Muscle of leg (tissue), 16 donors: ENCODE data around the gene ASNS. TPM values are rescaled to one million over a fixed set of nuclear protein-coding genes. Genes with fewer than 3 reads are reported as not detected.
"Not testable (repeated sequence)": the region's sequence is repeated elsewhere in the genome, so short reads cannot be mapped to it uniquely, and the experiment has no call there.

ENCODE experiments used
- DNase-seq: peaks from one replicate; pipeline ENCODE4 v3.0.0; 2013
- H3K27ac ChIP-seq: one replicate; pipeline ENCODE4 v1.5.1; 2013; ENCODE audit warnings: mild to moderate bottlenecking, low read length, control low read depth
- H3K27me3 ChIP-seq: one replicate; pipeline ENCODE4 v1.6.1; 2013; ENCODE audit warnings: low read length; ENCODE audit not compliant: control insufficient read depth, insufficient read depth
- H3K36me3 ChIP-seq: one replicate; pipeline ENCODE4 v1.6.1; 2013; ENCODE audit warnings: low read length; ENCODE audit not compliant: control insufficient read depth, insufficient read depth
- H3K4me1 ChIP-seq: one replicate; pipeline ENCODE4 v1.6.1; 2013; ENCODE audit warnings: low read length; ENCODE audit not compliant: control insufficient read depth, insufficient read depth
- H3K4me3 ChIP-seq: one replicate; pipeline ENCODE4 v1.5.1; 2013; ENCODE audit warnings: low read length, control low read depth
- H3K9me3 ChIP-seq: replicated peaks from 2 replicates; pipeline ENCODE4 v1.6.1; 2013; ENCODE audit warnings: low read depth, low read length; ENCODE audit not compliant: control insufficient read depth
- WGBS: methylation state at CpG from one replicate; pipeline ENCODE4 v1.1.5; 2013; ENCODE audit warnings: missing lambda C conversion rate; ENCODE audit not compliant: insufficient coverage; 5-methylcytosine and 5-hydroxymethylcytosine counted together
- long read RNA-seq, 11 donors: transcript quantifications; one replicate each; lab custom pipeline, GENCODE V29; 2026
- polyA plus RNA-seq, 8 donors: library from polyadenylated mRNA; unstranded; fragments of 120-200 nt; gene quantifications; one replicate each; pipeline versions ENCODE4 v1.2.1 to v1.2.3, GENCODE V29; 2013; ENCODE audit warnings: inconsistent platforms in 1 of 8, low replicate concordance in 1 of 8; ENCODE audit not compliant: insufficient read length in 8 of 8, insufficient read depth in 1 of 8
- total RNA-seq: library from RNA; stranded (reverse); fragments of 120-200 nt; gene quantifications from one replicate; pipeline ENCODE4 v1.2.4, GENCODE V29; 2013

The ASNS gene, protein sequence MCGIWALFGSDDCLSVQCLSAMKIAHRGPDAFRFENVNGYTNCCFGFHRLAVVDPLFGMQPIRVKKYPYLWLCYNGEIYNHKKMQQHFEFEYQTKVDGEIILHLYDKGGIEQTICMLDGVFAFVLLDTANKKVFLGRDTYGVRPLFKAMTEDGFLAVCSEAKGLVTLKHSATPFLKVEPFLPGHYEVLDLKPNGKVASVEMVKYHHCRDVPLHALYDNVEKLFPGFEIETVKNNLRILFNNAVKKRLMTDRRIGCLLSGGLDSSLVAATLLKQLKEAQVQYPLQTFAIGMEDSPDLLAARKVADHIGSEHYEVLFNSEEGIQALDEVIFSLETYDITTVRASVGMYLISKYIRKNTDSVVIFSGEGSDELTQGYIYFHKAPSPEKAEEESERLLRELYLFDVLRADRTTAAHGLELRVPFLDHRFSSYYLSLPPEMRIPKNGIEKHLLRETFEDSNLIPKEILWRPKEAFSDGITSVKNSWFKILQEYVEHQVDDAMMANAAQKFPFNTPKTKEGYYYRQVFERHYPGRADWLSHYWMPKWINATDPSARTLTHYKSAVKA
- total RNA-seq (8.1 TPM), polyA plus RNA-seq (10 to 100 TPM in 7 of 8 donors, 1 to 10 TPM in 1; 9.6 to 16.4 (median 11.3) TPM)
- long read RNA-seq, donor 1, partial matches to known transcripts = 0 of 2 reads
- long read RNA-seq, donor 1, other reads (novel, unspliced or antisense) = 0 of 2 reads
- long read RNA-seq, donor 2 = 0 reads
- long read RNA-seq, donor 3 = 0 reads
- long read RNA-seq, donor 4, partial matches to known transcripts = 0 of 2 reads
- long read RNA-seq, donor 4, other reads (novel, unspliced or antisense) = 0 of 2 reads
- long read RNA-seq, donor 5, partial matches to known transcripts = 0 of 1 reads
- long read RNA-seq, donor 5, other reads (novel, unspliced or antisense) = 0 of 1 reads
- long read RNA-seq, donor 6, partial matches to known transcripts = 0 of 4 reads
- long read RNA-seq, donor 6, other reads (novel, unspliced or antisense) = 0 of 4 reads
- long read RNA-seq, donor 7, partial matches to known transcripts = 0 of 3 reads
- long read RNA-seq, donor 7, other reads (novel, unspliced or antisense) = 0 of 3 reads
- long read RNA-seq, donor 8, partial matches to known transcripts = 0 of 2 reads
- long read RNA-seq, donor 8, other reads (novel, unspliced or antisense) = 0 of 2 reads
- long read RNA-seq, donor 9, partial matches to known transcripts = 0 of 1 reads
- long read RNA-seq, donor 9, other reads (novel, unspliced or antisense) = 0 of 1 reads
- long read RNA-seq, donor 10 = 0 reads
- long read RNA-seq, donor 11 = 0 reads

DNA sequence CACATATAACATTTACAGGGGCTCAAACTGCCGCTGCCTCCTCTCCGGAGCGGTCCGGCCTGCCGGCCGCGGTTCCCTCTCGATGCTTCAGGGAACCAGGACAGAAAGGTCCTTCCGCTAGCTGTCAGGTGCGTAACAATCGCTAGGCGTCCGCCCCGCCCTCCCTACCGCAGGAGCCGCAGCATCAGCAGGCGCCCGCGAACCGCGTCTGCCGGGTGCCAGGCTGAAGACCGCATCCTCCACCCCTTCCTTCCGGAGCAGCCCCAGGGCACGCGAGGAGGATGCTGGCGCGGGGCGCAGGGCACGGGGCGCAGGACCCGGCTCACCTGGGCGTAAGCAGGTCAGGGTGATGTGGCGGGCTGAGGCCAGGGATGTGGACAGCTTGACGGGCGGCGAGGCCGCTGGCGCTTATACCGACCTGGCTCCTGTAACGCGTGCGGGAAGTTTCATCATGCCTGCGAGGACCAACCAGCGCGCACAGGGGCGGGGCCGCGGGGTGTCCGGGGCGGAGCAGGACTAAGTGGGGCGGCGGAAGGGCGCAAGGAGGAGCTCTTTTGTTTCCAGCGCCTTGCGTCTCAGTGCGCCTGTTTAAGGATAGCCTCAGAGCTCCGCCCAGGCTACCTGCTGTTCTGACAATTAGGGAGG is at the start of gene ASNS:
TSS of gene ASNS (minus strand) at position 384 of the 645 bp plus-strand sequence. CDS start 3,252 bp downstream, outside the sequence.
- no peaks in the 10 kb centered on the region for H3K36me3 ChIP-seq
- H3K27ac ChIP-seq = no peak within 1 kb of the TSS
- H3K4me1 ChIP-seq = peaks cover 6% of the 10 kb centered on the region
- under 1% methylated on average over 44 of the region's 58 CpGs for WGBS
- peak within 1 kb of the TSS; percentile 69 for H3K4me3 ChIP-seq
- H3K9me3 ChIP-seq = no peaks in the 10 kb centered on the region
- DNase-seq = peak; percentile 95
- peaks cover 3% of the 10 kb centered on the region for H3K27me3 ChIP-seq

DNA sequence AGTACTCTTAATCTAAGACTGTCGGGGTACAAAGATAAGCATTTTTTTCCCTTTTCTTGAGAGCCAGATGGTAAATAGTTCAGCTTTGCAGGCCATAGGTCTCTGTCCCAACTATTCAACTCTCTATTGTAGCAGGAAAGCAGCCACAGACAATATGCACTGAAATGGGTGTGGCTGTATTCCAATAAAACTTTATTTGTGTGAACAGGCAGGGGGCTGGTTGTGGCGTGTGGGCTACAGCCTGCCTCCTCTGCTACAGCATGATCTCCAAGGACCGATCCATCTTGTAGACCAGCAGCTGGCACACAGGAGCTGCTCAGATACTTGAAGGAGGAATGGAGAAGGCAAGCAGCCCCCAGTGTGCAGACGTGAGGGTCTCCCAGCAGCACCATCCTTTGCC is 49.0 kb upstream of the ASNS start:
- not testable (repeated sequence) for H3K27me3 ChIP-seq, H3K4me1 ChIP-seq, H3K4me3 ChIP-seq, DNase-seq, H3K9me3 ChIP-seq, H3K36me3 ChIP-seq, H3K27ac ChIP-seq
- no CpG with 5 or more reads among the region's 4 CpGs for WGBS

DNA sequence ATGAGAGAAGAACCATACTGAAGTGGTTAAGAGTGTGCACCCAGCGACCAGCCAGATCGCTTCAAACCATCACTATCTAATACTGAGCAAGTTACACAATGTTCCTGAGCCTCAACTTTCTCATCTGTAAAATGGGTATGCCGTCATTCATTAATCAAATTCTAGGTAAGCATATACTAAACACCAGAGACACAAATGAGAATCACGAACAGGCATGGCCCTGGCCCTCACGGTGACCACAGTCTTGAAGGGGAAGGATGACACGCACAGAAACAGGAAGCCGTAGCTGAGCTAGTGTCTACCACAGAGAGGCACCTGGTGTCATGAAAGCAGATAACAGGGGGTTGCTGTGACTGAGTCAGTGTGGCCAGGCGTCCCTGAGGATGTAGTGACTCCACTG is 43.1 kb upstream of the ASNS start:
- not testable (repeated sequence) for H3K4me3 ChIP-seq, H3K27me3 ChIP-seq, H3K36me3 ChIP-seq, H3K9me3 ChIP-seq, H3K4me1 ChIP-seq, DNase-seq, H3K27ac ChIP-seq
- WGBS = 93% methylated on average over 2 of the region's 8 CpGs

DNA sequence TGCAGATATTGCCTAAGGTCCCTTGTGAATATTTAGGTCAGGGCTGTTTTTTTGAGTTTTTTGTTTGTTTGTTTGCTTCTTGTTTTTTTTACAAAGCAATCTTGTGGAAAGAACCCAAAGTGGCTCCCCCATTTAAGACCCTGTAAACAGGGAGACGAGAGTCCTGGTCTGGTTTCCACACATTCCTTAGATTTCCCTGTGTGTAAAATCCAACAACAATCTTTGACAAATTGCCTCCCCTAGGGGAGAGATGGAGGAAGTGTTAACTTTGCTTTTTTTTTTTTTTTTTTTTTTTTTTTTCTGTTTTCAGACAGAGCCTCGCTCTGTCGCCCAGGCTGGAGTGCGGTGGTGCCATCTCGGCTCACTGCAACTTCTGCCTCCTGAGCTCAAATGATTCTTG is 40.1 kb upstream of the ASNS start:
- no CpG with 5 or more reads among the region's 5 CpGs for WGBS
- not testable (repeated sequence) for H3K27me3 ChIP-seq, DNase-seq, H3K27ac ChIP-seq, H3K9me3 ChIP-seq, H3K4me3 ChIP-seq, H3K36me3 ChIP-seq, H3K4me1 ChIP-seq

DNA sequence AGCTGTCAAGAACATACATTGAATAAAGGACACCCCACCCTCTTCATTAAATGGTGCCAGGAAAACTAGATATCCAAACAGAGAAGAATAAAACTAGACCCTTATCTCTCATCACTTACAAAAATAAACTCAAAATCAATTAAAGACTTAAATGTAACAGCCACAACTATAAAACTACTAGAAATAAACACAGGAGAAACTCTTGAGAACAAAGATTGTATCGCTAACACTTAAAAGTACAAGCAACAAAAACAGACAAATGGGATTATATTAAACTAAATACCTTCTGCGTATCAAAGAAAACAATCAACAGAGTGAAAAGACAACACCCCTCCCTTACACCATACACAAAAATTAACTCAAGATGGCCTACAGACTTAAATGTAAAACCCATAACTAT is 24.7 kb upstream of the ASNS start:
- DNase-seq, H3K4me1 ChIP-seq, H3K9me3 ChIP-seq, H3K4me3 ChIP-seq, H3K27me3 ChIP-seq, H3K36me3 ChIP-seq, H3K27ac ChIP-seq: not testable (repeated sequence)
- no CpG with 5 or more reads among the region's 2 CpGs for WGBS

DNA sequence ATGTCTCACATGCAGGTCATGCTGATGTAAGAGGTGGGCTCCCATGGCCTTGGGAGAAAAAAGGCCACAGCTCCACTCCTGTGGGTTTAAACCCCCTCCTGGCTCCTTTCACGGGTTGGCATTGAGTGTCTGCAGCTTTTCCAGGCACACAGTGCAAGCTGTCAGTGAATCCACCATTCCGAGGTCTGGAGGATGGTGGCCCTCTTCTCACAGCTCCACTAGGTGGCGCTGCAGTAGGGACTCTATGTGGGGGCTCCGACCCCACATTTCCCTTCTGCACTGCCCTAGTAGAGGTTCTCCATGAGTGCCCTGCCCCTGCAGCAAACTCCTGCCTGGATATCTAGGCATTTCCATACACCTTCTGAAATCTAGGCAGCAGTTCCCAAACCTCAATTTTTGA is 19.5 kb upstream of the ASNS start:
- WGBS = 42% methylated on average over 2 of the region's 4 CpGs
- H3K27ac ChIP-seq, H3K9me3 ChIP-seq, H3K27me3 ChIP-seq, DNase-seq, H3K36me3 ChIP-seq, H3K4me1 ChIP-seq, H3K4me3 ChIP-seq: not testable (repeated sequence)

DNA sequence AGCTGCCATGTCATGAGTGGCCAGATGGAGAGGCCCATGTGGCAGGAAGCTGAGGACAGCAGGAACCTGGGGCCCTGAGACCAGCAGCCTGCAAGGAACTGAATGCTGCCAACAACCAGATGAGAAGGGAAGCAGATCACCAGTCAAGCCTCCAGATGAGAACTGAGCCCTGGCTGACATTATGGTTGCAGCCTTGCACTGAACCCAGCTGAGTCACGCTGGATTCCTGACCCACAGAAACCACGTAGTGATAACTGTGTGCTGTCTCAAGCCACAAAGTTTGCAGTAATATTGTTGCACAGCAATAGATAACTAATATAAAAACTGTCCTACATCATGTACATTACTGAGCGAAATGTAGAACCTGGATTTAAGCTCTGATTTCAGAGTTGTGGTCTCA is 7.3 kb upstream of the ASNS start:
- not testable (repeated sequence) for H3K27me3 ChIP-seq, H3K36me3 ChIP-seq, H3K4me1 ChIP-seq, H3K27ac ChIP-seq, DNase-seq, H3K4me3 ChIP-seq, H3K9me3 ChIP-seq
- no CpG with 5 or more reads among the region's 3 CpGs for WGBS

DNA sequence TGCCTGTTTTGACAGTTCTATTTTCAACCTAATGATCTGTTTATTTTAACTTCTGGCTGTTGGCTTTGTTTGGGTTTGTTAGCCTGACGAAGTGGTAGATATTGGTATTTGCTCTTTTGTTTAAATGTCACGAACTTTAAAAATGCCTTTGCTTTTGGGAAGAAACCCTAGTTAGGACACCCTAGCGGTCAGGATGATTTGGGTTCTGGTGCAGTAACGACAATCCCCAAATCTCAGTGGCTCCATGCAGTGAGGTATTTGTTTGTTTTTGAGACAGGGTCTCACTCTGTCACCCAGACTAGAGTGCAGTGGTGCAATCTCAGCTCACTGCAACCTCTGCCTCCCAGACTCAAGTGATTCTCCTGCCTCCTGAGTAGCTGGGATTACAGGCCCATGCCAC is 2.7 kb upstream of the ASNS start:
- not testable (repeated sequence) for H3K4me3 ChIP-seq, H3K27me3 ChIP-seq, H3K4me1 ChIP-seq, DNase-seq, H3K36me3 ChIP-seq, H3K9me3 ChIP-seq, H3K27ac ChIP-seq
- 76% methylated on average over 2 of the region's 4 CpGs for WGBS

DNA sequence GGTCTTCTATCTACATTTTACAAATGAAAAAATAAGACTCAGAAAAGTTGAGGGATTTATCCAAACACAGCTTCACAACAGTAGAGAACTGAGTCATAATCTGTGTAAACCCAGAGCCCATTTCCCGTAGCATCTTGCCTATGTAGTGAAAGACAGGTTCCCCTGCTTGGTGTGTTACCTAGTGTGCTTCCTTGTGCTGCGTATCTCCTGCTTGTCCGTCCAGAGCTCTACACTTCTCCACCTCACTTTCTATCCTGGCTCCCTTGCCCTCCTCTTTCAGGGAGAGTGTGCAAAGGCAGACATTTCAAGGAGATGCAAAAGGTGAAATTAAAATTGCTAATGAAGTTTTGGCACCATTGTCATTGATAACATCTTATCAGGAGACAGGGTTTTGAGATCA is 1.4 kb upstream of the ASNS start:
- H3K36me3 ChIP-seq = no peaks in the 10 kb centered on the region
- no peak for DNase-seq
- peaks cover 3% of the 10 kb centered on the region for H3K27me3 ChIP-seq
- H3K9me3 ChIP-seq = no peaks in the 10 kb centered on the region
- no peak overlapping the region for H3K27ac ChIP-seq
- H3K4me3 ChIP-seq = no peak overlapping the region
- H3K4me1 ChIP-seq = peaks cover 6% of the 10 kb centered on the region
- no CpG with 5 or more reads among the region's 3 CpGs for WGBS
